ENCODE measurements around the gene GRAMD1A.

GRCh38 chr19:35063940-35064818 is 64.1 kb downstream of the GRAMD1A start:
- TF ChIP-seq GATA3 (IDR thresholded peaks at IDR 0.05; ENCODE audit: low read depth, low read length) (no peak), GATA2 (IDR thresholded peaks at IDR 0.05; ENCODE audit: low read depth, low read length) (no peak)

Data from SH-SY5Y (cell line).